Duodenal mucosa (tissue), 2 donors: ENCODE measurements around the gene LRMDA.

Experiments used
- H3K27ac ChIP-seq: one replicate; pipeline ENCODE4 v1.7.0; 2013; ENCODE audit warnings: low read depth, low read length
- H3K27me3 ChIP-seq, 2 donors: one replicate each; pipeline ENCODE4 v1.7.0; 2013; ENCODE audit warnings: low read length in 2 of 2, control low read depth in 1 of 2; ENCODE audit not compliant: insufficient read depth in 2 of 2, control insufficient read depth in 1 of 2
- H3K36me3 ChIP-seq, 2 donors: one replicate each; pipeline ENCODE4 v1.7.0; 2013; ENCODE audit warnings: low read length in 2 of 2, control low read depth in 1 of 2; ENCODE audit not compliant: insufficient read depth in 2 of 2, control insufficient read depth in 1 of 2
- H3K4me1 ChIP-seq, 2 donors: one replicate each; pipeline ENCODE4 v1.7.0; 2013; ENCODE audit warnings: low read length in 2 of 2, control low read depth in 1 of 2; ENCODE audit not compliant: insufficient read depth in 2 of 2, control insufficient read depth in 1 of 2
- H3K4me3 ChIP-seq, 2 donors: one replicate each; pipeline ENCODE4 v1.7.0; 2013; ENCODE audit warnings: low read length in 2 of 2, low read depth in 1 of 2
- H3K9ac ChIP-seq, 2 donors: one replicate each; pipeline ENCODE4 v1.7.0; 2013; ENCODE audit warnings: low read length in 2 of 2, low read depth in 1 of 2
- H3K9me3 ChIP-seq, 2 donors: one replicate each; pipeline ENCODE4 v1.7.0; 2013; ENCODE audit warnings: low read length in 2 of 2, control low read depth in 1 of 2; ENCODE audit not compliant: control insufficient read depth in 1 of 2

The LRMDA gene

GRCh38 chr10:75972491-75973276 lies 541.3 kb downstream of the LRMDA start:
- Histone ChIP-seq H3K27me3 (no peaks in the 10 kb centered on the region), H3K27ac (peak overlapping the region; percentile 6), H3K4me3 (no peak overlapping the region), H3K9me3 (no peaks in the 10 kb centered on the region), H3K4me1 (no peaks in the 10 kb centered on the region), H3K9ac (no peak overlapping the region), H3K36me3 (no peaks in the 10 kb centered on the region)

- no peaks in the 10 kb centered on the region for H3K9me3 ChIP-seq
- H3K36me3 ChIP-seq = no peaks in the 10 kb centered on the region
- no peak overlapping the region for H3K4me3 ChIP-seq
- H3K27ac ChIP-seq = no peak overlapping the region
- H3K9ac ChIP-seq = no peak overlapping the region
- H3K27me3 ChIP-seq = no peaks in the 10 kb centered on the region
- H3K4me1 ChIP-seq = no peaks in the 10 kb centered on the region
These were observed 542.7 kb downstream of the LRMDA start for GRCh38 chr10:75974080-75974479.

- Histone ChIP-seq H3K9ac (no peak overlapping the region), H3K27ac (no peak overlapping the region), H3K27me3 (no peaks in the 10 kb centered on the region), H3K9me3 (no peaks in the 10 kb centered on the region), H3K4me3 (no peak overlapping the region), H3K4me1 (no peaks in the 10 kb centered on the region), H3K36me3 (no peaks in the 10 kb centered on the region)
These were observed 545.3 kb downstream of the LRMDA start for GRCh38 chr10:75976681-75977080.

- Histone ChIP-seq H3K27me3 (no peaks in the 10 kb centered on the region), H3K27ac (no peak overlapping the region), H3K4me1 (no peaks in the 10 kb centered on the region), H3K4me3 (no peak overlapping the region), H3K36me3 (no peaks in the 10 kb centered on the region), H3K9ac (no peak overlapping the region), H3K9me3 (no peaks in the 10 kb centered on the region)
These were observed 545.7 kb downstream of the LRMDA start for GRCh38 chr10:75977139-75977538.

GRCh38 chr10:75978213-75978612 lies 546.8 kb downstream of the LRMDA start:
- Histone ChIP-seq H3K9me3 (no peaks in the 10 kb centered on the region), H3K9ac (no peak overlapping the region), H3K4me1 (no peaks in the 10 kb centered on the region), H3K4me3 (no peak overlapping the region), H3K36me3 (no peaks in the 10 kb centered on the region), H3K27ac (no peak overlapping the region), H3K27me3 (no peaks in the 10 kb centered on the region)

- no peak overlapping the region for H3K27ac ChIP-seq
These were observed 549.1 kb downstream of the LRMDA start for GRCh38 chr10:75980419-75981002.

GRCh38 chr10:75982611-75983369 lies 551.4 kb downstream of the LRMDA start:
- H3K9ac ChIP-seq = no peak overlapping the region
- H3K27ac ChIP-seq = no peak overlapping the region
- H3K27me3 ChIP-seq = no peaks in the 10 kb centered on the region
- no peaks in the 10 kb centered on the region for H3K36me3 ChIP-seq
- no peaks in the 10 kb centered on the region for H3K9me3 ChIP-seq
- H3K4me1 ChIP-seq = no peaks in the 10 kb centered on the region
- no peak overlapping the region for H3K4me3 ChIP-seq

More at GRCh38 chr10:75980419-75981002, 549.1 kb downstream of the LRMDA start:
- no peaks in the 10 kb centered on the region for H3K36me3 ChIP-seq
- no peaks in the 10 kb centered on the region for H3K9me3 ChIP-seq
- H3K9ac ChIP-seq = no peak overlapping the region
- no peaks in the 10 kb centered on the region for H3K27me3 ChIP-seq
- no peaks in the 10 kb centered on the region for H3K4me1 ChIP-seq
- H3K4me3 ChIP-seq = no peak overlapping the region

GRCh38 chr10:75984067-75984466 lies 552.6 kb downstream of the LRMDA start:
- H3K4me3 ChIP-seq = no peak overlapping the region
- no peaks in the 10 kb centered on the region for H3K27me3 ChIP-seq
- no peaks in the 10 kb centered on the region for H3K4me1 ChIP-seq
- no peak overlapping the region for H3K9ac ChIP-seq
- no peak overlapping the region for H3K27ac ChIP-seq
- H3K36me3 ChIP-seq = no peaks in the 10 kb centered on the region
- no peaks in the 10 kb centered on the region for H3K9me3 ChIP-seq

- Histone ChIP-seq H3K4me3 (no peak overlapping the region), H3K27ac (no peak overlapping the region), H3K36me3 (no peaks in the 10 kb centered on the region), H3K9ac (no peak overlapping the region), H3K4me1 (no peaks in the 10 kb centered on the region), H3K9me3 (no peaks in the 10 kb centered on the region), H3K27me3 (no peaks in the 10 kb centered on the region)
These were observed 556.2 kb downstream of the LRMDA start for GRCh38 chr10:75987616-75988015.

- Histone ChIP-seq H3K4me1 (no peaks in the 10 kb centered on the region), H3K36me3 (no peaks in the 10 kb centered on the region), H3K27me3 (no peaks in the 10 kb centered on the region), H3K9me3 (no peaks in the 10 kb centered on the region), H3K9ac (no peak overlapping the region), H3K27ac (no peak overlapping the region), H3K4me3 (no peak overlapping the region)
These were observed 563.1 kb downstream of the LRMDA start for GRCh38 chr10:75994357-75995040.
